HEK293 (cell line): ENCODE measurements around the gene KAT14.
"Not testable (repeated sequence)": the region's sequence is repeated elsewhere in the genome, so short reads cannot be mapped to it uniquely, and the experiment has no call there.

Source experiments
- CTCF ChIA-PET: fragments of 350-600 bp; formaldehyde crosslinking; extraction: SDS; loops from one replicate; lab custom pipeline; 2021; ENCODE audit warnings: antibody characterized with exemption; lab: Yijun Ruan, JAX
- POLR2A ChIA-PET: fragments of 300-600 bp; formaldehyde crosslinking; extraction: SDS; loops from one replicate; lab custom pipeline; 2020; ENCODE audit warnings: antibody characterized with exemption, inconsistent platforms; lab: Yijun Ruan, JAX
- H3K27ac ChIP-seq: fragments of 200-500 bp; sonication (Bioruptor generic); 2 replicates; pipeline ENCODE4 v1.5.1; 2014; ENCODE audit warnings: low read depth, low read length, control low read depth, inconsistent platforms; ENCODE audit errors: extremely low read depth
- H3K36me3 ChIP-seq, 2 experiments: fragments of 200-500 bp in 1 of 2; sonication (Bioruptor generic) in 1 of 2; 1 replicate in 1 of 2; 2 replicates in 1 of 2; pipeline ENCODE4 v1.5.1; 2014 to 2017; ENCODE audit warnings: inconsistent platforms in 2 of 2, low read length in 2 of 2; ENCODE audit not compliant: control insufficient read depth in 2 of 2, insufficient read depth in 1 of 2
- H3K4me1 ChIP-seq: fragments of 200-500 bp; sonication (Bioruptor generic); 2 replicates; pipeline ENCODE4 v1.5.1; 2014; ENCODE audit warnings: mild to moderate bottlenecking, low read length, inconsistent platforms; ENCODE audit not compliant: control insufficient read depth, insufficient read depth
- H3K4me3 ChIP-seq: 2 replicates; pipeline ENCODE4 v1.5.1; 2011; ENCODE audit warnings: low read depth, mild to moderate bottlenecking, control low read depth, low read length, moderate library complexity
- H3K9me3 ChIP-seq: fragments of 200-500 bp; sonication (Bioruptor generic); 2 replicates; pipeline ENCODE4 v1.5.1; 2014; ENCODE audit warnings: low read depth, low read length, inconsistent platforms; ENCODE audit not compliant: control insufficient read depth, insufficient read depth
- HOXD13 ChIP-seq: sonication (generic); formaldehyde crosslinking; IDR thresholded peaks from 2 replicates; pipeline ENCODE4 v1.8.0; 2022; ENCODE audit warnings: missing genetic modification reagents, borderline replicate concordance
- KLF1 ChIP-seq: fragments of 450-650 bp; formaldehyde crosslinking; IDR thresholded peaks from 2 replicates; pipeline ENCODE4 v1.5.1; 2016; ENCODE audit warnings: missing biosample characterization, missing genetic modification characterization
- KLF9 ChIP-seq: fragments of 450-650 bp; formaldehyde crosslinking; IDR thresholded peaks from 2 replicates; pipeline ENCODE4 v1.5.1; 2016; ENCODE audit warnings: missing biosample characterization, missing genetic modification characterization, low read depth
- SETDB1 ChIP-seq: IDR thresholded peaks from one replicate; pipeline ENCODE4 v1.6.1; 2017; ENCODE audit warnings: mild to moderate bottlenecking, low read length, moderate library complexity, mixed read lengths; ENCODE audit not compliant: insufficient read length
- TRIM28 ChIP-seq: IDR thresholded peaks from 2 replicates; pipeline ENCODE4 v1.6.1; 2011; ENCODE audit warnings: low read length, control low read depth, borderline replicate concordance
- YY1 ChIP-seq: fragments of 450-650 bp; formaldehyde crosslinking; IDR thresholded peaks from 2 replicates; pipeline ENCODE4 v1.5.1; 2018; ENCODE audit warnings: missing biosample characterization, missing genetic modification characterization
- ZBTB17 ChIP-seq: fragments of 450-650 bp; formaldehyde crosslinking; IDR thresholded peaks from 2 replicates; pipeline ENCODE4 v1.5.1; 2016; ENCODE audit warnings: missing biosample characterization, missing genetic modification characterization
- ZFP69B ChIP-seq: fragments of 450-650 bp; formaldehyde crosslinking; IDR thresholded peaks from 2 replicates; pipeline ENCODE4 v1.5.1; 2016; ENCODE audit warnings: missing biosample characterization, missing genetic modification characterization
- ZNF214 ChIP-seq: fragments of 450-650 bp; formaldehyde crosslinking; IDR thresholded peaks from 2 replicates; pipeline ENCODE4 v1.5.1; 2017; ENCODE audit warnings: missing biosample characterization, mild to moderate bottlenecking, missing genetic modification characterization, borderline replicate concordance
- ZNF274 ChIP-seq, 2 experiments: fragments of 200-500 bp in 1 of 2; fragments of 450-650 bp in 1 of 2; sonication (Bioruptor generic) in 1 of 2; formaldehyde crosslinking in 1 of 2; IDR thresholded peaks; 2 replicates each; pipeline versions ENCODE4 v1.5.1 to v1.6.1; 2014 to 2016; ENCODE audit warnings: borderline replicate concordance in 1 of 2, inconsistent platforms in 1 of 2, low read length in 1 of 2, missing biosample characterization in 1 of 2, missing genetic modification characterization in 1 of 2
- ZNF350 ChIP-seq: fragments of 450-650 bp; formaldehyde crosslinking; IDR thresholded peaks from 2 replicates; pipeline ENCODE4 v1.5.0; 2017; ENCODE audit warnings: missing biosample characterization, mild to moderate bottlenecking, missing genetic modification characterization
- ZNF426 ChIP-seq: fragments of 450-650 bp; formaldehyde crosslinking; IDR thresholded peaks from 2 replicates; pipeline ENCODE4 v1.5.1; 2017; ENCODE audit warnings: missing biosample characterization, missing genetic modification characterization, mild to moderate bottlenecking, inconsistent platforms, moderate library complexity
- ZNF473 ChIP-seq: fragments of 450-650 bp; formaldehyde crosslinking; IDR thresholded peaks from 2 replicates; pipeline ENCODE4 v1.5.1; 2017; ENCODE audit warnings: missing biosample characterization, missing genetic modification characterization
- ZNF501 ChIP-seq: fragments of 450-650 bp; formaldehyde crosslinking; IDR thresholded peaks from 2 replicates; pipeline ENCODE4 v1.5.1; 2016; ENCODE audit warnings: missing biosample characterization, missing genetic modification characterization
- ZNF544 ChIP-seq: fragments of 450-650 bp; formaldehyde crosslinking; IDR thresholded peaks from 2 replicates; pipeline ENCODE4 v1.5.0; 2017; ENCODE audit warnings: missing biosample characterization, missing genetic modification characterization
- ZNF623 ChIP-seq: fragments of 450-650 bp; formaldehyde crosslinking; IDR thresholded peaks from 2 replicates; pipeline ENCODE4 v1.5.1; 2016; ENCODE audit warnings: missing biosample characterization, missing genetic modification characterization
- ZNF670 ChIP-seq: fragments of 450-650 bp; formaldehyde crosslinking; IDR thresholded peaks from 2 replicates; pipeline ENCODE4 v1.5.1; 2016; ENCODE audit warnings: missing biosample characterization, missing genetic modification characterization, low read depth
- ZNF785 ChIP-seq: fragments of 450-650 bp; formaldehyde crosslinking; IDR thresholded peaks from 2 replicates; pipeline ENCODE4 v1.5.1; 2016; ENCODE audit warnings: missing biosample characterization, missing genetic modification characterization
- ZNF791 ChIP-seq: fragments of 450-650 bp; formaldehyde crosslinking; IDR thresholded peaks from 2 replicates; pipeline ENCODE4 v1.5.1; 2016; ENCODE audit warnings: missing biosample characterization, missing genetic modification characterization
- ZNF792 ChIP-seq: fragments of 450-650 bp; formaldehyde crosslinking; IDR thresholded peaks from 2 replicates; pipeline ENCODE4 v1.5.1; 2016; ENCODE audit warnings: missing biosample characterization, missing genetic modification characterization
- TF ChIP-seq, protein P1 (sequence below): fragments of 450-650 bp; formaldehyde crosslinking; IDR thresholded peaks from 2 replicates; pipeline ENCODE4 v1.5.1; 2016; ENCODE audit warnings: missing biosample characterization, missing genetic modification characterization
- TF ChIP-seq, protein P2 (sequence below): fragments of 450-650 bp; formaldehyde crosslinking; IDR thresholded peaks from 2 replicates; pipeline ENCODE4 v1.5.1; 2016; ENCODE audit warnings: missing biosample characterization, missing genetic modification characterization
- TF ChIP-seq, protein P3 (sequence below): fragments of 450-650 bp; formaldehyde crosslinking; IDR thresholded peaks from 2 replicates; pipeline ENCODE4 v1.5.1; 2016; ENCODE audit warnings: missing biosample characterization, missing genetic modification characterization

KAT14 gene

DNA sequence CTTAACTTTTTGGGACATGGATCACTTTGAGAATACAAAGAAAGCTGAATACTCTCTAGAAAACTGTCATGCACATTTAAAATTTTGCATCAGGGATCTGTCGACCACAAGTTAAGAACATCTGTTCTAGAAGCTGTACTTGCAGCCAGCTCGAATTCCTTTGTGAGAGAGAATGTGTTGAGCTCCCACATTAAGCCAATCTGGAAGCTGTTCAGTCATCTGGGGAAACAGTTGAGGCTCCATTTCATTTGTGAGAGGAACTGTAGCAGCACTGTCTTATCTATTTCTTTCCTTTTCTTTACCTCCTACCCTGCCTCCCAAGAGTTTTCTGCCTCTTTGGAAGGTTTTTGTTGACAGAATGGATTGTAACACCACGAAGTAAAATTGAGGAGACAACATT is 50.8 kb downstream of the KAT14 start:
- POLR2A ChIA-PET: no interaction called here
- CTCF ChIA-PET: no interaction called here
- TF ChIP-seq ZNF623 (tag by site-specific recombination) (no peak), ZNF274 (IDR thresholded peaks at IDR 0.05; ENCODE audit: low read length) (no peak), ZNF274 (tag by site-specific recombination; IDR thresholded peaks at IDR 0.05; ENCODE audit: borderline replicate concordance) (no peak), ZBTB17 (no peak), ZNF785 (no peak), ZNF792 (tag by site-specific recombination) (no peak), ZNF670 (no peak), ZNF544 (no peak), ZFP69B (tag by site-specific recombination) (no peak), ZNF501 (no peak), YY1 (tag by site-specific recombination) (no peak), KLF1 (tag by site-specific recombination) (no peak), ZNF473 (no peak)
- TF ChIP-seq, protein P1, sequence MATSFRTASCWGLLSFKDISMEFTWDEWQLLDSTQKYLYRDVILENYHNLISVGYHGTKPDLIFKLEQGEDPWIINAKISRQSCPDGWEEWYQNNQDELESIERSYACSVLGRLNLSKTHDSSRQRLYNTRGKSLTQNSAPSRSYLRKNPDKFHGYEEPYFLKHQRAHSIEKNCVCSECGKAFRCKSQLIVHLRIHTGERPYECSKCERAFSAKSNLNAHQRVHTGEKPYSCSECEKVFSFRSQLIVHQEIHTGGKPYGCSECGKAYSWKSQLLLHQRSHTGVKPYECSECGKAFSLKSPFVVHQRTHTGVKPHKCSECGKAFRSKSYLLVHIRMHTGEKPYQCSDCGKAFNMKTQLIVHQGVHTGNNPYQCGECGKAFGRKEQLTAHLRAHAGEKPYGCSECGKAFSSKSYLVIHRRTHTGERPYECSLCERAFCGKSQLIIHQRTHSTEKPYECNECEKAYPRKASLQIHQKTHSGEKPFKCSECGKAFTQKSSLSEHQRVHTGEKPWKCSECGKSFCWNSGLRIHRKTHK (tag by site-specific recombination): no peak

DNA sequence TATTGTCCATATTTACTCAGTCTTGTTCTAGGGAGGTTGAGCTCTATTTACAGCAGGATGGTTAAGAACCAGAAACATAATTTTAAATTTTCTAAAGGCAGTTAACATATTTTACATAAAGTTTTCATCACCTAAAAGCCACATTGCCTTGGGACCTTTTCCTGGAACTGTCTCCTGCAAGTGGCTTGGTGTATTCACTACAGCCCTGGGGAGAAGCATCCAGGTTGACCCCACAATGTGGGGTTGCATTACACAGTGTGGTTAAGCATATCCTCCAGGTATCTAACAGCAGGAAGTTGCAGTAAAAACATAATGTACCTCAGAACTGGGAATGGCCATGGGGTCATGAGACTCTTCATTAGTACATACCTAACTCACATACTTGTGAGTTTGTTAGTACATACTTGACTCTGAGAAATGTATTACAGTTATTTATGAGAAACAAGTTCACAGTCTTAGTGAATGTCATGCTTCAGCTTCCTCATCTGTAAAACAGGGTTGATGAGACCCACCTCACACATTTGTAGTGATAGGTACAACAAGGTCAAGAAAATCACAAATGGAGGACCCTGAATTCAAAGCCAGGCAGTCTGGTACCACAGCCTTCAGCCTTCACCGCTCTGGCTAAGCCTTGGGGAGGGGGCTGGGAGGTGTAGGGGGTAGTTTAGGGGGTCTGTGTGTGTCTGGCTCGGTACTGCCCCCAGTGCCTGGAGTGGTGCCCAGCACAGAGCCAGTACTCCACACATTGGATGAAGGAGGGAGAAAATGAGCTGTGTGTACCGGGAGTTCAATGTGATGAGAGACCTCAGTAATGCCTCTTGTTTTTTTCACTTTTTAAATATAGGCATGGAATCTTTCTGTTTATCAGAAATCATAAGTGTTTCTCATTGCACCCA is 52.9 kb downstream of the KAT14 start:
- CTCF ChIA-PET: interaction anchor here (0.6 kb wide), 1 partner anchor 101 kb away, joined by 4 read pairs; no protein-coding TSS in a partner anchor
- TF ChIP-seq ZNF791 (tag by site-specific recombination): no peak
- no peak overlapping the region for H3K27ac ChIP-seq
- POLR2A ChIA-PET: no interaction called here
- peaks cover 3 to 41% of the 10 kb centered on the region in 2 experiments; a peak in 2 of 3 replicates for H3K36me3 ChIP-seq
- H3K9me3 ChIP-seq: no peaks in the 10 kb centered on the region
- no peaks in the 10 kb centered on the region for H3K4me1 ChIP-seq
- H3K4me3 ChIP-seq: no peak overlapping the region

More for the DNA sequence above, 50.8 kb downstream of the KAT14 start:
- no peak overlapping the region for H3K27ac ChIP-seq
- peaks cover 14 to 61% of the 10 kb centered on the region in 2 experiments; a peak in 2 of 3 replicates for H3K36me3 ChIP-seq
- no peaks in the 10 kb centered on the region for H3K4me1 ChIP-seq
- H3K9me3 ChIP-seq: no peaks in the 10 kb centered on the region
- no peak overlapping the region for H3K4me3 ChIP-seq

DNA sequence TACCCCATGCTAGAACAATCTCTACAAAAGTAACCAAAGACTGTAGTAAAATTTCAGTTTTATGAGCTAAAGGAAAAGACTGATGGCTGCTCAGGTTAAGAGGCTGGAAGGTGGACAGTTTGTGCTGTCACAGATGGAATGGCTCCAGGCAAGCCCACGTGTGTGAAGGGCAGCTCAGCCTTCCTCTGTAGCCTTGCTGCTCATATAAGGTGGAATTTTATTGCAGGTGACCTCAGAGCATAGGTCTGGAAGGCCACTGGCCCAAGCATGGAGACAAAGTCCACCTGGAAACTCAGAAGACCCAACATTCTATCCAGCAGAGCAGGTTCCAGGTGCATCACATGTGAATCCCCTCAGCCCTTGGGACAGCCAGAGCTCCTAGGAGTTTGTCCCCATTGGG is 53.6 kb downstream of the KAT14 start:
- TF ChIP-seq KLF9 (tag by site-specific recombination) (no peak), ZNF214 (tag by site-specific recombination) (no peak), ZNF426 (no peak), SETDB1 (no peak), TRIM28 (no peak), HOXD13 (CRISPR knock-in tag) (no peak), ZNF350 (tag by site-specific recombination) (no peak)
- TF ChIP-seq, protein P2, sequence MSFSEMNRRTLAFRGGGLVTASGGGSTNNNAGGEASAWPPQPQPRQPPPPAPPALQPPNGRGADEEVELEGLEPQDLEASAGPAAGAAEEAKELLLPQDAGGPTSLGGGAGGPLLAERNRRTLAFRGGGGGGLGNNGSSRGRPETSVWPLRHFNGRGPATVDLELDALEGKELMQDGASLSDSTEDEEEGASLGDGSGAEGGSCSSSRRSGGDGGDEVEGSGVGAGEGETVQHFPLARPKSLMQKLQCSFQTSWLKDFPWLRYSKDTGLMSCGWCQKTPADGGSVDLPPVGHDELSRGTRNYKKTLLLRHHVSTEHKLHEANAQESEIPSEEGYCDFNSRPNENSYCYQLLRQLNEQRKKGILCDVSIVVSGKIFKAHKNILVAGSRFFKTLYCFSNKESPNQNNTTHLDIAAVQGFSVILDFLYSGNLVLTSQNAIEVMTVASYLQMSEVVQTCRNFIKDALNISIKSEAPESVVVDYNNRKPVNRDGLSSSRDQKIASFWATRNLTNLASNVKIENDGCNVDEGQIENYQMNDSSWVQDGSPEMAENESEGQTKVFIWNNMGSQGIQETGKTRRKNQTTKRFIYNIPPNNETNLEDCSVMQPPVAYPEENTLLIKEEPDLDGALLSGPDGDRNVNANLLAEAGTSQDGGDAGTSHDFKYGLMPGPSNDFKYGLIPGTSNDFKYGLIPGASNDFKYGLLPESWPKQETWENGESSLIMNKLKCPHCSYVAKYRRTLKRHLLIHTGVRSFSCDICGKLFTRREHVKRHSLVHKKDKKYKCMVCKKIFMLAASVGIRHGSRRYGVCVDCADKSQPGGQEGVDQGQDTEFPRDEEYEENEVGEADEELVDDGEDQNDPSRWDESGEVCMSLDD (tag by site-specific recombination): no peak
- TF ChIP-seq, protein P3, sequence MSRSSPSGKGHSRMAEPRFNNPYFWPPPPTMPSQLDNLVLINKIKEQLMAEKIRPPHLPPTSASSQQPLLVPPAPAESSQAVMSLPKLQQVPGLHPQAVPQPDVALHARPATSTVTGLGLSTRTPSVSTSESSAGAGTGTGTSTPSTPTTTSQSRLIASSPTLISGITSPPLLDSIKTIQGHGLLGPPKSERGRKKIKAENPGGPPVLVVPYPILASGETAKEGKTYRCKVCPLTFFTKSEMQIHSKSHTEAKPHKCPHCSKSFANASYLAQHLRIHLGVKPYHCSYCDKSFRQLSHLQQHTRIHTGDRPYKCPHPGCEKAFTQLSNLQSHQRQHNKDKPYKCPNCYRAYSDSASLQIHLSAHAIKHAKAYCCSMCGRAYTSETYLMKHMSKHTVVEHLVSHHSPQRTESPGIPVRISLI (tag by site-specific recombination): no peak
- CTCF ChIA-PET: no interaction called here
- Histone ChIP-seq H3K4me3 (no peak overlapping the region), H3K4me1 (no peaks in the 10 kb centered on the region), H3K27ac (no peak overlapping the region), H3K9me3 (no peaks in the 10 kb centered on the region), H3K36me3 (peaks cover 3 to 34% of the 10 kb centered on the region in 2 experiments; a peak in 2 of 3 replicates)
- POLR2A ChIA-PET: no interaction called here

DNA sequence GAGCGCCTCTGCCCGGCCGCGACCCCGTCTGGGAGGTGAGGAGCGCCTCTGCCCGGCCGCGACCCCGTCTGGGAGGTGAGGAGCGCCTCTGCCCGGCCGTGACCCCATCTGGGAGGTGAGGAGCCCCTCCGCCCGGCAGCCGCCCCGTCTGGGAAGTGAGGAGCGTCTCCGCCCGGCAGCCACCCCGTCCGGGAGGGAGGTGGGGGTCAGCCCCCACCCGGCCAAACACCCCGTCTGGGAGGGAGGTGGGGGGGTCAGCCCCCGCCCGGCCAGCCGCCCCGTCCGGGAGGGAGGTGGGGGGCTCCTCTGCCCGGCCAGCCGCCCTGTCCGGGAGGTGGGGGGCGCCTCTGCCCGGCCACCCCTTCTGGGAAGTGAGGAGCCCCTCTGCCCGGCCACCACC is 56.8 kb downstream of the KAT14 start:
- H3K27ac ChIP-seq, CTCF ChIA-PET, H3K4me3 ChIP-seq, POLR2A ChIA-PET, H3K4me1 ChIP-seq, H3K9me3 ChIP-seq: not testable (repeated sequence)
- H3K36me3 ChIP-seq: peaks cover 0 to 13% of the 10 kb centered on the region in 2 experiments; a peak in 1 of 3 replicates
